ES-I3 (cell line): ENCODE measurements around the gene ALDH18A1.
A peak's percentile ranks its signal among the peaks of the same experiment; 100 is the strongest.

Experiments used
- H3K36me3 ChIP-seq: 2 replicates; pipeline ENCODE4 v1.6.1; 2013; ENCODE audit warnings: mild to moderate bottlenecking, low read length, control low read depth, moderate library complexity; ENCODE audit not compliant: insufficient read depth
- H3K4me1 ChIP-seq: 2 replicates; pipeline ENCODE4 v1.6.1; 2013; ENCODE audit warnings: mild to moderate bottlenecking, control low read depth, low read length; ENCODE audit not compliant: insufficient read depth
- H3K9ac ChIP-seq: 2 replicates; pipeline ENCODE4 v1.6.1; 2013; ENCODE audit warnings: low read depth, mild to moderate bottlenecking, low read length, moderate library complexity
- H3K9me3 ChIP-seq: 2 replicates; pipeline ENCODE4 v1.6.1; 2013; ENCODE audit warnings: mild to moderate bottlenecking, low read length, moderate library complexity; ENCODE audit not compliant: control insufficient read depth, insufficient read depth

Gene ALDH18A1

GRCh38 chr10:95562341-95562965 is 94.1 kb downstream of the ALDH18A1 start:
- H3K4me1 ChIP-seq = peaks cover 15% of the 10 kb centered on the region
- H3K9ac ChIP-seq = no peak overlapping the region
- H3K36me3 ChIP-seq = no peaks in the 10 kb centered on the region
- H3K9me3 ChIP-seq = no peaks in the 10 kb centered on the region

GRCh38 chr10:95561864-95562177 is 94.7 kb downstream of the ALDH18A1 start:
- H3K9me3 ChIP-seq = no peaks in the 10 kb centered on the region
- peaks cover 16% of the 10 kb centered on the region for H3K4me1 ChIP-seq
- no peaks in the 10 kb centered on the region for H3K36me3 ChIP-seq
- H3K9ac ChIP-seq = peak overlapping the region; percentile 71; the same call in 1 of the 2 replicates

DNA sequence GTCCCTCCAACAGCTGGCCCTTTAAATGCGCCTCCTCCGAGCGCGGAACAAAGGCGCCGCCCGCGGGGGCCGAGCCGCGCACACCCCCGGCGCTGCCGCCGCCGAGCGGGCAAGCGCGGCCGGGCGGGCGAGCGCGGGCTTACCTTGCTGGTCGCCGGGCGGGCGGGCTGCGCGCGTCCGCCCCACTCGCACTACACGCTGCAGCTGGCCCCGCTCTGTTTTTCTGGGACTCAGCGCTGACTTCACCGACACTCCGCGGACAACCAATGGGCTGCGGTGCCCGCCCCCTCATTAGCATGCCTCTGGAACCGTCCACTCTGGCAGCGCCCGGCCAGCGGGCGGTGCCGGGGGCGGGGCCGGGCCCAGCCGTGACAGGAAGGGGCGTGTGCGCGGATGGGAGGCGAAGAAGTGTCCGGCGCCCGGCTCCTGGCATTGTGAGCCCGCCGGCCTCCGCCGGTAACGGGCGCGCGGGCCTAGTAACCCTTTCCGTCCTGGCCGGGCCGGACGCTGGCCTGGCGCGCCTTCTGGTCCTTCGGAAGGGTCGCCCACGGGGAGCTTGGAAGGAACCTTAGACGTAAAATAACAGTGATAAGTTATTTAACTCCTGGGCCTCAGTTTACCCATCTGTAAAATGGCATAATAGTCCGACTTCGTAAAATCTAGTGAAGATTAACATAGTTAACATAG is 95.2 kb downstream of the ALDH18A1 start, which contains the start of gene SORBS1:
Gene SORBS1 (minus strand): TSS at position 195 of the 687 bp plus-strand sequence. CDS start 120,236 bp downstream, outside the sequence.
- H3K4me1 ChIP-seq = peaks cover 17% of the 10 kb centered on the region
- H3K9ac ChIP-seq = peak within 1 kb of the TSS; percentile 71
- no peaks in the 10 kb centered on the region for H3K36me3 ChIP-seq
- H3K9me3 ChIP-seq = no peaks in the 10 kb centered on the region

GRCh38 chr10:95560278-95561176 is 96.0 kb downstream of the ALDH18A1 start:
- Histone ChIP-seq H3K9me3 (no peaks in the 10 kb centered on the region), H3K36me3 (no peaks in the 10 kb centered on the region), H3K4me1 (peaks cover 17% of the 10 kb centered on the region), H3K9ac (peak overlapping the region; percentile 71)

GRCh38 chr10:95559896-95560277 is 96.6 kb downstream of the ALDH18A1 start:
- Histone ChIP-seq H3K4me1 (peaks cover 17% of the 10 kb centered on the region), H3K9ac (peak overlapping the region; percentile 71; the same call in 1 of the 2 replicates), H3K36me3 (no peaks in the 10 kb centered on the region)

GRCh38 chr10:95559471-95559870 is 97.0 kb downstream of the ALDH18A1 start:
- Histone ChIP-seq H3K4me1 (peaks cover 17% of the 10 kb centered on the region), H3K9me3 (no peaks in the 10 kb centered on the region), H3K36me3 (no peaks in the 10 kb centered on the region), H3K9ac (no peak overlapping the region; the same call in 1 of the 2 replicates)

More at GRCh38 chr10:95559896-95560277, 96.6 kb downstream of the ALDH18A1 start:
- H3K9me3 ChIP-seq = no peaks in the 10 kb centered on the region

DNA sequence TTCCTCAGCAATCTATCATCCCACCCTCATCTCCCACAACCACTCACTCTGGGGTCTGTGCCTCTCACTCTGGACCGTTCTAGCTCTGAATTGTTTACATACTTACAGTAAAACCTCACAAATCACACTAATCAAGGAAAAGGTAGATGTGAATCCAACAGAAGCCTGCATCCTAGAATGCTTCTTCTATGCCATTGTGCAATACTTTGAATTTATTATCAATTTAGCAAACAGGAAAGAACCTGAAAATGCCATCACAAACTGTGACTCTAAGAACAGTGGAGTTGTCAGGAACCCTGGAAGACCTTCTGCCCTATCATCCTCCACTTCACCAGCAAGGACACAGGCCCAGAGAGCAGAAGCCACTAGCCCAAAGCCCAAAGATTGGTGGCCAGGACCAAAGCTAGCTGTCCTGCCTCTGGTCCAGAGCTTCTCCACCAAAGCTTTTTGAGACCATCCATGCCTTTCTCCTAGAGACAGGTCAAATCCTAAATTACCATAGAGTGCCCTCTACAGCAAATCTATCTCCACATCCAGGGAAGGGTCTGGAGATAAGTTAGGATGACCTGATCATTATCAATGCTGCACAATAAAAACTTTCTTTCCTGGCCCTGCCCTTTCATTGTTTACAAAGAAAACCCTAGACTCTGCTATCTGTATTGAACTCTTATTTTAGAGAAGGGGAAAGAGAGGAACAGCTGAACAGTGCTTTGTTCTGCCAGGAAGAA is 97.8 kb downstream of the ALDH18A1 start:
- Histone ChIP-seq H3K9ac (no peak overlapping the region; the same call in 1 of the 2 replicates), H3K36me3 (no peaks in the 10 kb centered on the region), H3K9me3 (no peaks in the 10 kb centered on the region), H3K4me1 (peaks cover 17% of the 10 kb centered on the region)

DNA sequence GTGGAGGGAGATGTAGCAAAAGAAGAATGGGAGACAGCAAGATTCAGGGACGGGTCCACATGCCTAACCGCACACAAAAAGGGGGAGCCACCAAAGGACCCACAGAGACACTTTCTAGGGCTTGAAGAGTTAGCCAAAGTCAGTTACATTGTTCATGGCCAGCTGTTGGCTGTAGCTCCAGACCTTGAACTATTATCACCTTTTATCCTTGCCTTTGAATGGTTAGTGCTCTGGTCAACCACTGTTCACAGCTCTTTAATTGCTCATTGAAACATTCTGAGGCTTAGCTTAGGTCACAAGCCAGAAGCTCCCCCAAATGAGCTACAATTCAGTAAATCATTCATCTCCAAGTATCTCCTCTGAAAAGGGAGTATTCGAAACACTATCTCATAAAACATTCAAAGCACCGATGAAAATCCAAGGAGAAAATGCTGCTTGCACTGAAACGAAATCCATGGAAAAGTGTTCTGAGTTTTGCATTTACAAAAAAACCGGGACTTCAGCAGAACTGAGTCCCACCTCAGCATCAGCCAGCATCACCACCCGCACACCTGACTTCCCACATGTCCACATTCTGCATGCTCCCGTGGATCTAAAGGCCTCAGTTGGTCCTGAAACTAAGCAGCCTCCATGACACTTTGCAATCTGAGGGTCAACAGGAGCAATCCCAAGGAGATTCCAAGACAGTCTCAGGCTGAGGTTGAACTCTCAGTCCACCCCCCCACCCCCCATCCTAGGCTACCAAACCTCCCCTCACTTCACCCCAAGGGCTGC is 99.3 kb downstream of the ALDH18A1 start:
- Histone ChIP-seq H3K9ac (no peak overlapping the region), H3K9me3 (no peaks in the 10 kb centered on the region), H3K36me3 (no peaks in the 10 kb centered on the region), H3K4me1 (peaks cover 17% of the 10 kb centered on the region)
